B cell (primary cell): ENCODE results near the gene DAAM2. TPM values are rescaled to one million over a fixed set of nuclear protein-coding genes. Genes with fewer than 3 reads are reported as not detected.

Experiments
- ATAC-seq: fragments of 200-7000 bp; cut with Tn5 transposase; one replicate; pipeline ENCODE4 v1.10.0; 2021; ENCODE audit warnings: low read depth, mild to moderate bottlenecking, moderate number of reproducible peaks, moderate library complexity
- CTCF ChIA-PET: fragments of 350-600 bp; sonication (Branson Sonifier 250); formaldehyde crosslinking; loops from one replicate; lab custom pipeline; 2021; ENCODE audit warnings: antibody characterized with exemption, inconsistent platforms; lab: Charles Lee
- POLR2A ChIA-PET: fragments of 350-600 bp; sonication (Branson Sonifier 250); formaldehyde crosslinking; loops from one replicate; lab custom pipeline; 2021; ENCODE audit warnings: antibody characterized with exemption; lab: Charles Lee
- DNase-seq: peaks from one replicate; pipeline ENCODE4 v3.0.0; 2013
- H2AFZ ChIP-seq: 2 replicates; pipeline ENCODE4 v1.6.1; 2012; ENCODE audit warnings: mild to moderate bottlenecking, low read depth, low read length; ENCODE audit not compliant: insufficient read depth, poor library complexity, severe bottlenecking
- H3K27ac ChIP-seq, 2 donors: 1 replicate in 1 of 2; 2 replicates in 1 of 2; pipeline ENCODE4 v1.5.1; 2012 to 2013; ENCODE audit warnings: low read length in 2 of 2, mild to moderate bottlenecking in 2 of 2, moderate library complexity in 1 of 2
- H3K27me3 ChIP-seq, 4 experiments: fragments of 200-600 bp in 1 of 4; sonication (generic) in 1 of 4; replicated peaks in 1 of 4; 1 replicate in 2 of 4; 2 replicates in 2 of 4; pipeline versions ENCODE4 v1.6.1 to v1.7.0; 2013 to 2016; ENCODE audit warnings: low read length in 3 of 4, mild to moderate bottlenecking in 2 of 4, mixed read lengths in 1 of 4, moderate library complexity in 1 of 4; ENCODE audit not compliant: insufficient read depth in 4 of 4, control insufficient read depth in 3 of 4; ENCODE audit errors: control extremely low read depth in 1 of 4
- H3K36me3 ChIP-seq, 2 experiments: replicated peaks in 1 of 2; 1 replicate in 1 of 2; 2 replicates in 1 of 2; pipeline versions ENCODE4 v1.6.1 to v1.7.1; 2013; ENCODE audit warnings: low read length in 1 of 2; ENCODE audit not compliant: insufficient read depth in 2 of 2, control insufficient read depth in 1 of 2; ENCODE audit errors: control extremely low read depth in 1 of 2, extremely low read depth in 1 of 2
- H3K4me1 ChIP-seq, 2 donors: fragments of 200-600 bp in 1 of 2; sonication (generic) in 1 of 2; 1 replicate in 1 of 2; 2 replicates in 1 of 2; pipeline versions ENCODE4 v1.5.1 to v1.6.1; 2013 to 2017; ENCODE audit warnings: low read length in 2 of 2; ENCODE audit not compliant: control insufficient read depth in 2 of 2, insufficient read depth in 2 of 2
- H3K4me2 ChIP-seq: replicated peaks from 2 replicates; pipeline ENCODE3; 2012; ENCODE audit warnings: mild to moderate bottlenecking, low read depth, low read length; ENCODE audit not compliant: poor library complexity, severe bottlenecking
- H3K4me3 ChIP-seq, 5 experiments: fragments of 200-600 bp in 1 of 5; sonication (generic) in 1 of 5; 1 replicate in 3 of 5; 2 replicates in 2 of 5; pipeline versions ENCODE4 v1.5.1 to v1.7.0; 2011 to 2016; ENCODE audit warnings: low read length in 4 of 5, mild to moderate bottlenecking in 4 of 5, low read depth in 2 of 5, control low read depth in 1 of 5, moderate library complexity in 1 of 5; ENCODE audit not compliant: insufficient read depth in 1 of 5; ENCODE audit errors: control extremely low read depth in 1 of 5, extremely low read depth in 1 of 5
- H3K79me2 ChIP-seq: fragments of 200-600 bp; sonication (generic); one replicate; pipeline ENCODE4 v1.6.0; 2016; ENCODE audit warnings: low read length; ENCODE audit not compliant: control insufficient read depth, insufficient read depth
- H3K9ac ChIP-seq: fragments of 200-600 bp; sonication (generic); 2 replicates; pipeline ENCODE4 v1.6.1; 2017; ENCODE audit warnings: mild to moderate bottlenecking, low read length, moderate library complexity
- H3K9me3 ChIP-seq, 3 donors: one replicate each; pipeline versions ENCODE4 v1.6.1 to v1.7.1; 2013; ENCODE audit warnings: low read length in 2 of 3; ENCODE audit not compliant: control insufficient read depth in 2 of 3, insufficient read depth in 1 of 3; ENCODE audit errors: control extremely low read depth in 1 of 3
- H4K20me1 ChIP-seq: 2 replicates; pipeline ENCODE4 v1.6.0; 2012; ENCODE audit warnings: mild to moderate bottlenecking, low read length; ENCODE audit not compliant: insufficient read depth, control insufficient read depth, poor library complexity, severe bottlenecking
- H3K27ac Mint-ChIP-seq: one replicate; pipeline ENCODE4 v1.8.0; 2021; ENCODE audit warnings: mixed read lengths
- H3K27me3 Mint-ChIP-seq: one replicate; pipeline ENCODE4 v1.8.0; 2021; ENCODE audit warnings: mixed read lengths
- H3K4me1 Mint-ChIP-seq: one replicate; pipeline ENCODE4 v1.8.0; 2021; ENCODE audit warnings: mixed read lengths
- H3K4me3 Mint-ChIP-seq: one replicate; pipeline ENCODE4 v1.8.0; 2021; ENCODE audit warnings: mixed read lengths
- H3K9me3 Mint-ChIP-seq: one replicate; pipeline ENCODE4 v1.8.0; 2022; ENCODE audit warnings: mixed read lengths; ENCODE audit not compliant: insufficient read depth
- EZH2 ChIP-seq: IDR thresholded peaks from 2 replicates; pipeline ENCODE4 v1.6.1; 2012; ENCODE audit warnings: borderline replicate concordance, low read depth, mild to moderate bottlenecking, moderate library complexity, low read length; ENCODE audit not compliant: insufficient read depth, poor library complexity, severe bottlenecking
- WGBS: methylation state at CpG from one replicate; pipeline ENCODE4 v1.1.5; 2013; ENCODE audit warnings: missing lambda C conversion rate; ENCODE audit not compliant: insufficient coverage; 5-methylcytosine and 5-hydroxymethylcytosine counted together
- intact Hi-C: fragments of 100-400 bp; cut with micrococcal nuclease; formaldehyde crosslinking; loops from one replicate; pipeline ENCODE4 v1.10.0; 2022
- polyA plus RNA-seq: library from polyadenylated mRNA; depleted of rRNA; stranded (reverse); fragments of >200 nt; gene quantifications from 2 replicates; pipeline ENCODE4 v1.2.3, GENCODE V29; 2012
- total RNA-seq, 2 donors: library from RNA; stranded (reverse); fragments of 120-200 nt in 1 of 2; gene quantifications; 1 replicate in 1 of 2; 2 replicates in 1 of 2; pipeline versions ENCODE4 v1.2.3 to v1.2.4, GENCODE V29; 2013 to 2022
- TF ChIP-seq, protein P1 (sequence below): fragments of 200-600 bp; IDR thresholded peaks from one replicate; pipeline ENCODE4 v1.8.0; 2022; ENCODE audit warnings: antibody characterized with exemption, mild to moderate bottlenecking

The DAAM2 gene
- total and polyA plus RNA-seq, 2 donors (not counting 1 experiment from before 2014, with no cell fraction given) = not detected

DNA sequence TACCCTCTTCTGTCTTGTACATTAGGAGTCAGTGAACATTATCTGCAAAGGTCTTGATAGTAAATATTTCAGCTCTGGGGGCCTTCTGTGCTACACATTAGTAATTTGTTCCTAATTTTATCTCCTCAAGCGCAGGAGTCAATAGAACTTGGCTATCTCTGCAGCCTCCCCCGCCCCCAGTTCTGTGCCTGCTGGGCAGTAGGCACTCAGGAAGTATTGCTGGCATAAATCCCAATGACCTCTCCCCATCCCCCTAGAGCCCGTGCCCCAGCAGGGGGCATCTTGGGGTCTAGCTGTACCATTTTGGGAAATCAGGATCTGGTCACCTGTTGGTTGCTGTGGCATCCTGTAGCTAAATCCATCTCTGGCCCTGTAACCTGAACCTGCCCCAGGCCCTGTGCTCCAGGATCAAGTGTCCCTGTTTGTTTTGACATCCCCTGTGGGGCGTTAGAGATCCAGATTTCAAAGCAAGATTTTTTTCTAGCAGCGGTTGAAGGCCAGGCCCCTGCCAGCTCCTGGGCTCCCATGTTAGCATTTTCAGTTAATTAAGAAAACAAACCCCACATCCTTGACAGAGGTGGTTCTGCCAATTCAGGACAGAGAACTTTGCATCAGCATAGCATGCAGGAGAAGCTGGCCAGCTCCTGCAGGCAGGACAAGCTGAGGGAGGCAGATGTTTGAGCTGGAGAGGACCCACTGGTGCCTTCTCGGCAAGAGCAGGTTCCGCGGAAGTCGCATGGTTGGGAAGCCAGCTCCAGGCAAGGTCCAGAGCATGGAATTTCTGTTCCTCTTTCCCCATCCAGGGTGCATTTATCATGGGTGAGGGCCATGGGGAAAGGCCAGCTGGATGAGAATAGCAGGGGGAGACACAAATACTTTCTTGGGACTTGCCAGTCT is 32.1 kb downstream of the DAAM2 start:
- TF ChIP-seq, protein P1, sequence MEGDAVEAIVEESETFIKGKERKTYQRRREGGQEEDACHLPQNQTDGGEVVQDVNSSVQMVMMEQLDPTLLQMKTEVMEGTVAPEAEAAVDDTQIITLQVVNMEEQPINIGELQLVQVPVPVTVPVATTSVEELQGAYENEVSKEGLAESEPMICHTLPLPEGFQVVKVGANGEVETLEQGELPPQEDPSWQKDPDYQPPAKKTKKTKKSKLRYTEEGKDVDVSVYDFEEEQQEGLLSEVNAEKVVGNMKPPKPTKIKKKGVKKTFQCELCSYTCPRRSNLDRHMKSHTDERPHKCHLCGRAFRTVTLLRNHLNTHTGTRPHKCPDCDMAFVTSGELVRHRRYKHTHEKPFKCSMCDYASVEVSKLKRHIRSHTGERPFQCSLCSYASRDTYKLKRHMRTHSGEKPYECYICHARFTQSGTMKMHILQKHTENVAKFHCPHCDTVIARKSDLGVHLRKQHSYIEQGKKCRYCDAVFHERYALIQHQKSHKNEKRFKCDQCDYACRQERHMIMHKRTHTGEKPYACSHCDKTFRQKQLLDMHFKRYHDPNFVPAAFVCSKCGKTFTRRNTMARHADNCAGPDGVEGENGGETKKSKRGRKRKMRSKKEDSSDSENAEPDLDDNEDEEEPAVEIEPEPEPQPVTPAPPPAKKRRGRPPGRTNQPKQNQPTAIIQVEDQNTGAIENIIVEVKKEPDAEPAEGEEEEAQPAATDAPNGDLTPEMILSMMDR = no peak
- no peak for TF ChIP-seq EZH2
- H4K20me1 ChIP-seq = no peaks in the 10 kb centered on the region
- ChIA-PET POLR2A (no interaction called here), CTCF (no interaction called here)
- H3K4me3 ChIP-seq = no peak overlapping the region
- no peaks in the 10 kb centered on the region for H3K9me3 ChIP-seq
- Mint-ChIP-seq H3K27me3 (peaks cover 10% of the 10 kb centered on the region), H3K4me1 (no peaks in the 10 kb centered on the region), H3K27ac (no peak overlapping the region), H3K4me3 (no peak overlapping the region), H3K9me3 (no peaks in the 10 kb centered on the region)
- H3K79me2 ChIP-seq = no peaks in the 10 kb centered on the region
- no peak for DNase-seq
- no peaks in the 10 kb centered on the region for H3K36me3 ChIP-seq
- no peak overlapping the region for H3K4me2 ChIP-seq
- intact Hi-C loops = no loop called here
- H3K27me3 ChIP-seq = no peaks in the 10 kb centered on the region
- ATAC-seq = no peak
- 92% methylated on average over 9 of the region's 9 CpGs for WGBS
- H2AFZ ChIP-seq = no peak overlapping the region
- H3K9ac ChIP-seq = no peak overlapping the region
- H3K27ac ChIP-seq = no peak overlapping the region
- no peaks in the 10 kb centered on the region for H3K4me1 ChIP-seq

DNA sequence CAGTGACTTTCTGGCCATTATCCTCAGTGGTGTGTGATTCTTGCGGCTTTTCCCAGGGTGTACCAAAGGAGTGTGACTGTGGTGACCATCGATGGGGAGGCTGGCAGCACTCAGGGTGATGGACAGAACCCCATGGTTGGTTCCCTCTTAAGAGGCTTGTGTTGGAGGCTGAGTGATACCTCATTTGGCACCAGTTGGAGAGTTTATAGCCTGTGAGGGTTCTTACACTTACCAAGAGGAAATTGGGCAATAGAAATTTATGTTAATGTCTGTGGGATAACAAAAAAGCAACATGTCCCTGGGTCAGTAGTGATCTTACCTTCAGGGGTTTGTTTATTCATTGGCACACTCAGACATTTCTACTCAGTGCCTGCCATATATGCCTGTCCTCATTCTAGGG is 37.2 kb downstream of the DAAM2 start:
- intact Hi-C loops = no loop called here
- no peak for DNase-seq
- Mint-ChIP-seq H3K4me3 (no peak overlapping the region), H3K27ac (no peak overlapping the region), H3K4me1 (no peaks in the 10 kb centered on the region), H3K9me3 (no peaks in the 10 kb centered on the region), H3K27me3 (peaks cover 13% of the 10 kb centered on the region)
- Histone ChIP-seq H3K27me3 (no peaks in the 10 kb centered on the region), H4K20me1 (no peaks in the 10 kb centered on the region), H2AFZ (no peak overlapping the region), H3K79me2 (no peaks in the 10 kb centered on the region), H3K27ac (no peak overlapping the region), H3K9ac (no peak overlapping the region), H3K4me3 (no peak overlapping the region), H3K4me2 (no peak overlapping the region), H3K36me3 (no peaks in the 10 kb centered on the region), H3K9me3 (peaks cover 0 to 5% (median 0%) of the 10 kb centered on the region in 3 donors), H3K4me1 (no peaks in the 10 kb centered on the region)
- no peak for TF ChIP-seq EZH2
- TF ChIP-seq, protein P1 = no peak
- ATAC-seq = no peak
- ChIA-PET POLR2A (no interaction called here), CTCF (no interaction called here)
- WGBS = 96% methylated on average over 2 of the region's 2 CpGs
